Parathyroid adenoma (tissue), 2 donors: ENCODE measurements around the gene TMEM95.
A peak's percentile ranks its signal among the peaks of the same experiment; 100 is the strongest.

Experiments used
- H2AFZ ChIP-seq: fragments of 300-600 bp; sonication (generic); one replicate; pipeline ENCODE4 v1.7.0; 2017; ENCODE audit warnings: antibody characterized with exemption, mild to moderate bottlenecking
- H3K27ac ChIP-seq: fragments of 300-600 bp; sonication (generic); one replicate; pipeline ENCODE4 v1.7.0; 2017
- H3K27me3 ChIP-seq: fragments of 300-600 bp; sonication (generic); one replicate; pipeline ENCODE4 v1.7.0; 2017; ENCODE audit warnings: low read length; ENCODE audit not compliant: control insufficient read depth, insufficient read depth
- H3K36me3 ChIP-seq: fragments of 300-600 bp; sonication (generic); one replicate; pipeline ENCODE4 v1.7.0; 2017; ENCODE audit warnings: low read length; ENCODE audit not compliant: control insufficient read depth, insufficient read depth
- H3K4me1 ChIP-seq: fragments of 300-600 bp; sonication (generic); one replicate; pipeline ENCODE4 v1.7.0; 2017; ENCODE audit warnings: control low read depth
- H3K4me2 ChIP-seq: fragments of 300-600 bp; sonication (generic); one replicate; pipeline ENCODE4 v1.7.0; 2017; ENCODE audit warnings: low read length
- H3K4me3 ChIP-seq: fragments of 300-600 bp; sonication (generic); one replicate; pipeline ENCODE4 v1.7.0; 2017; ENCODE audit warnings: low read depth, low read length
- H3K79me2 ChIP-seq: fragments of 300-600 bp; sonication (generic); one replicate; pipeline ENCODE4 v1.7.0; 2017; ENCODE audit warnings: control low read depth
- H3K9ac ChIP-seq: fragments of 300-600 bp; sonication (generic); one replicate; pipeline ENCODE4 v1.7.0; 2017; ENCODE audit warnings: mild to moderate bottlenecking
- H3K9me3 ChIP-seq: fragments of 300-600 bp; sonication (generic); one replicate; pipeline ENCODE4 v1.7.0; 2017; ENCODE audit warnings: low read length; ENCODE audit not compliant: control insufficient read depth
- CTCF ChIP-seq: fragments of 300-600 bp; sonication (generic); IDR thresholded peaks from one replicate; pipeline ENCODE4 v1.7.0; 2017; ENCODE audit warnings: antibody characterized with exemption, mild to moderate bottlenecking
- donor health status: primary hyperparathyroidism.

TMEM95 gene

GRCh38 chr17:7394452-7395191 is 39.7 kb downstream of the TMEM95 start, which contains the start of gene PLSCR3:
Gene PLSCR3 (minus strand): TSS chr17:7394525. CDS start chr17:7394110, 415 bp downstream.
- no peaks in the 10 kb centered on the region for H3K9me3 ChIP-seq
- peak; percentile 3 for TF ChIP-seq CTCF
- peak within 1 kb of the TSS; percentile 89 for H3K4me3 ChIP-seq
- no peaks in the 10 kb centered on the region for H3K79me2 ChIP-seq
- H3K36me3 ChIP-seq: no peaks in the 10 kb centered on the region
- peak within 1 kb of the TSS; percentile 55 for H3K9ac ChIP-seq
- peak within 1 kb of the TSS; percentile 88 for H3K27ac ChIP-seq
- peaks cover 2% of the 10 kb centered on the region for H3K4me1 ChIP-seq
- H3K27me3 ChIP-seq: no peaks in the 10 kb centered on the region
- H3K4me2 ChIP-seq: peak within 1 kb of the TSS; percentile 94
- H2AFZ ChIP-seq: peak within 1 kb of the TSS; percentile 87

- no peak overlapping the region for H2AFZ ChIP-seq
- H3K27me3 ChIP-seq: no peaks in the 10 kb centered on the region
- H3K4me3 ChIP-seq: no peak overlapping the region
- H3K79me2 ChIP-seq: peaks cover 2% of the 10 kb centered on the region
- no peak for TF ChIP-seq CTCF
- H3K27ac ChIP-seq: no peak overlapping the region
- H3K9ac ChIP-seq: no peak overlapping the region
- H3K4me1 ChIP-seq: peaks cover 2% of the 10 kb centered on the region
- H3K4me2 ChIP-seq: no peak overlapping the region
- H3K9me3 ChIP-seq: no peaks in the 10 kb centered on the region
- no peaks in the 10 kb centered on the region for H3K36me3 ChIP-seq
These were observed 41.2 kb downstream of the TMEM95 start for GRCh38 chr17:7396147-7396546.

- Histone ChIP-seq H3K9ac (no peak overlapping the region), H2AFZ (no peak overlapping the region), H3K9me3 (no peaks in the 10 kb centered on the region), H3K27me3 (no peaks in the 10 kb centered on the region), H3K27ac (no peak overlapping the region), H3K79me2 (peaks cover 3% of the 10 kb centered on the region), H3K4me2 (no peak overlapping the region), H3K36me3 (no peaks in the 10 kb centered on the region), H3K4me3 (no peak overlapping the region), H3K4me1 (peaks cover 5% of the 10 kb centered on the region)
- TF ChIP-seq CTCF: no peak
These were observed 43.7 kb downstream of the TMEM95 start for GRCh38 chr17:7398612-7399011.

GRCh38 chr17:7403043-7403726 is 48.2 kb downstream of the TMEM95 start:
- H2AFZ ChIP-seq: peak overlapping the region; percentile 74
- no peaks in the 10 kb centered on the region for H3K27me3 ChIP-seq
- H3K27ac ChIP-seq: peak overlapping the region; percentile 72
- no peaks in the 10 kb centered on the region for H3K36me3 ChIP-seq
- H3K9ac ChIP-seq: no peak overlapping the region
- peak overlapping the region; percentile 90 for H3K4me3 ChIP-seq
- peaks cover 3% of the 10 kb centered on the region for H3K79me2 ChIP-seq
- peak overlapping the region; percentile 87 for H3K4me2 ChIP-seq
- no peak for TF ChIP-seq CTCF
- peaks cover 11% of the 10 kb centered on the region for H3K4me1 ChIP-seq
- no peaks in the 10 kb centered on the region for H3K9me3 ChIP-seq
